Astrocyte (in vitro differentiated cells and primary cell): ENCODE measurements around the gene DNM1. TPM values are rescaled to one million over a fixed set of nuclear protein-coding genes. Genes with fewer than 3 reads are reported as not detected.
A peak's percentile ranks its signal among the peaks of the same experiment; 100 is the strongest.

Experiments
- DNase-seq: peaks from one replicate; pipeline ENCODE4 v3.0.0-alpha.2; 2010; ENCODE audit warnings: low read depth
- FAIRE-seq: peaks from 2 replicates; lab custom pipeline; 2011; peaks lifted over from hg19 to GRCh38; lab: Jason Lieb, UNC
- H2AFZ ChIP-seq: 2 replicates; pipeline ENCODE4 v1.6.0; 2012; ENCODE audit warnings: low read depth, low read length, inconsistent platforms
- H3K27ac ChIP-seq: 2 replicates; pipeline ENCODE4 v1.5.1; 2011; ENCODE audit warnings: low read depth, low read length, inconsistent platforms
- H3K27me3 ChIP-seq: 2 replicates; pipeline ENCODE4 v1.6.0; 2011; ENCODE audit warnings: low read length, inconsistent platforms; ENCODE audit not compliant: insufficient read depth
- H3K36me3 ChIP-seq: 2 replicates; pipeline ENCODE4 v1.5.1; 2011; ENCODE audit warnings: low read length, inconsistent platforms; ENCODE audit not compliant: insufficient read depth
- H3K4me1 ChIP-seq: 2 replicates; pipeline ENCODE4 v1.5.1; 2011; ENCODE audit warnings: low read length, inconsistent platforms; ENCODE audit not compliant: insufficient read depth
- H3K4me2 ChIP-seq: 2 replicates; pipeline ENCODE4 v1.6.0; 2012; ENCODE audit warnings: low read length, inconsistent platforms
- H3K4me3 ChIP-seq: 2 replicates; pipeline ENCODE4 v1.5.1; 2011; ENCODE audit warnings: low read depth, mild to moderate bottlenecking, low read length, inconsistent platforms; ENCODE audit not compliant: insufficient read depth
- H3K79me2 ChIP-seq: 2 replicates; pipeline ENCODE4 v1.6.0; 2012; ENCODE audit warnings: mild to moderate bottlenecking, low read length, inconsistent platforms; ENCODE audit not compliant: insufficient read depth
- H3K9ac ChIP-seq: 2 replicates; pipeline ENCODE4 v1.6.0; 2012; ENCODE audit warnings: mild to moderate bottlenecking, low read length, inconsistent platforms
- H3K9me3 ChIP-seq: 2 replicates; pipeline ENCODE4 v1.5.1; 2012; ENCODE audit warnings: low read depth, mild to moderate bottlenecking, low read length, inconsistent platforms; ENCODE audit not compliant: insufficient read depth
- H4K20me1 ChIP-seq: 2 replicates; pipeline ENCODE4 v1.6.0; 2012; ENCODE audit warnings: low read length, inconsistent platforms; ENCODE audit not compliant: insufficient read depth
- H3K27ac Mint-ChIP-seq: one replicate; pipeline ENCODE4 v1.8.0; 2021; ENCODE audit warnings: mild to moderate bottlenecking, mixed read lengths; ENCODE audit not compliant: unreplicated experiment
- H3K27me3 Mint-ChIP-seq: one replicate; pipeline ENCODE4 v1.8.0; 2021; ENCODE audit warnings: low read depth, mixed read lengths; ENCODE audit not compliant: unreplicated experiment
- H3K36me3 Mint-ChIP-seq: one replicate; pipeline ENCODE4 v1.8.0; 2021; ENCODE audit warnings: low read depth, mixed read lengths; ENCODE audit not compliant: unreplicated experiment
- H3K4me1 Mint-ChIP-seq: one replicate; pipeline ENCODE4 v1.8.0; 2021; ENCODE audit warnings: low read depth, mixed read lengths; ENCODE audit not compliant: unreplicated experiment
- H3K4me3 Mint-ChIP-seq: one replicate; pipeline ENCODE4 v1.8.0; 2021; ENCODE audit warnings: mild to moderate bottlenecking, moderate library complexity, mixed read lengths; ENCODE audit not compliant: unreplicated experiment
- H3K9me3 Mint-ChIP-seq: one replicate; pipeline ENCODE4 v1.8.0; 2021; ENCODE audit warnings: mild to moderate bottlenecking, mixed read lengths; ENCODE audit not compliant: unreplicated experiment
- CTCF ChIP-seq: IDR thresholded peaks from 2 replicates; pipeline ENCODE4 v1.5.1; 2011; ENCODE audit warnings: low read depth, mild to moderate bottlenecking, inconsistent platforms, low read length, moderate library complexity; ENCODE audit not compliant: insufficient read depth
- EZH2 ChIP-seq: IDR thresholded peaks from 2 replicates; pipeline ENCODE4 v1.6.1; 2012; ENCODE audit warnings: mild to moderate bottlenecking, low read length, inconsistent platforms; ENCODE audit not compliant: insufficient read depth
- total RNA-seq: library from RNA; stranded (reverse); gene quantifications from 2 replicates; pipeline ENCODE4 v1.2.1, GENCODE V29; 2021

Gene DNM1
- total RNA-seq, 1 donor from 2014 or later, result 29.7 TPM

DNA sequence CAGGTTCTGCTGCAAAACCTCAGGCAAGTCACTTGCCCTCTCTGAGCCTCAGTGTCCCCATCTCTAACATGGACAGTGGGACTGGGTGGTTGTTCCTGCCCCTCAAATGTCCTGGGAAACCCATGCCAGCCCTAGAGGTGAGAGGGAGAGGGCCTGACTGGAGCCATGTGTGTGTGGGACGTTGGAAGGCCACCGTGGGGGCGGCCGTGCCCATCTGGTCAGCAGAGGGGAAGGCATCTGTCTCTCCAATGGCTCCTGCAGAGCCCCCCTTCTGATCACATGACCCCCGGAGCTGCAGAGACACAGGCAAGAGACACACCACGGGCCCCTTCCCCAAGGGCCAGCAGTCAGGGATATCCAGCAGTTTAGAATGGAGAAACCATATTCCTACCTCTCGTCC, 1.7 kb downstream of the DNM1 start:
- Mint-ChIP-seq H3K4me3 (peak overlapping the region; percentile 83), H3K27ac (no peak overlapping the region), H3K4me1 (peaks cover 25% of the 10 kb centered on the region), H3K36me3 (peaks cover 2% of the 10 kb centered on the region), H3K9me3 (no peaks in the 10 kb centered on the region), H3K27me3 (no peaks in the 10 kb centered on the region)
- H3K9me3 ChIP-seq, result no peaks in the 10 kb centered on the region
- peaks cover 8% of the 10 kb centered on the region for H3K79me2 ChIP-seq
- H3K27me3 ChIP-seq, result no peaks in the 10 kb centered on the region
- no peaks in the 10 kb centered on the region for H3K36me3 ChIP-seq
- H3K4me2 ChIP-seq, result peak overlapping the region; percentile 97
- H2AFZ ChIP-seq, result no peak overlapping the region
- H3K9ac ChIP-seq, result peak overlapping the region; percentile 72
- peaks cover 21% of the 10 kb centered on the region for H3K4me1 ChIP-seq
- TF ChIP-seq EZH2 (no peak), CTCF (no peak)
- FAIRE-seq (no peak), DNase-seq (no peak)
- H3K4me3 ChIP-seq, result peak overlapping the region; percentile 73
- no peak overlapping the region for H3K27ac ChIP-seq
- H4K20me1 ChIP-seq, result peaks cover 12% of the 10 kb centered on the region

DNA sequence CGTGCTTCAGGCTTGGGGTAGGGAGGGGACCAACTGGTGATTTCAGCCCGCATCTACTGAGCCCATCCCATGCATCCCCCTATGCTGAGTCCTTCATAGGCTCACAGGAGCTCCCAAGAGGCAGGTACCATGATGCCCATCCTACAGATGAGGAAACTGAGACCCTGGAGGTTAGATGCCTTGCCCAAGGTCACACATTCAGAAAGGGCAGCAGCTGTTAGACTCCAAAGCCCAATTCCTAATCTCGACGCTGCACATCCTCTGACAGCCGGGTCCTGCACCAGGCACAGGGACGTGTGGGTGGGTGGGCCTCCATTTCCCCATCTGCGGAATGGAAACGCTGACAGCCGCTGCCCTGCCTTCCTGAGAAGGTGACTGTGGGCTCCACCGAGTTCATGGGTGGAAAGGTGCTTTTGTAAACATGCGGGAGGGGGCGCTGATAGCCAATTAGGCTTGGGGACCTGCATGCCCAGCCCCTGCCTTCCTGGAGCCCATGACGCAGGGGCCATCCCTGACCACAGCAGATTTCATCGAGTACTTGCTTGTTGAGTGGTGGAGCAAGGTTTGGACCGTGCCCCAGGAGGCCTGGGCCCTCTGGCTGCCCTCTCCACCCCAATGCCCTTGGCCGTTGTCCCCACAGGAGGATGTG, 2.2 kb downstream of the DNM1 start:
- Histone ChIP-seq H3K4me1 (peaks cover 21% of the 10 kb centered on the region), H2AFZ (no peak overlapping the region), H3K9ac (no peak overlapping the region), H3K4me3 (no peak overlapping the region), H3K4me2 (no peak overlapping the region), H4K20me1 (peaks cover 12% of the 10 kb centered on the region), H3K79me2 (peaks cover 8% of the 10 kb centered on the region), H3K9me3 (no peaks in the 10 kb centered on the region), H3K27ac (no peak overlapping the region), H3K27me3 (no peaks in the 10 kb centered on the region), H3K36me3 (no peaks in the 10 kb centered on the region)
- H3K4me3 Mint-ChIP-seq, result peak overlapping the region; percentile 54
- no peaks in the 10 kb centered on the region for H3K9me3 Mint-ChIP-seq
- peaks cover 2% of the 10 kb centered on the region for H3K36me3 Mint-ChIP-seq
- TF ChIP-seq CTCF (no peak), EZH2 (no peak)
- no peak for FAIRE-seq
- H3K4me1 Mint-ChIP-seq, result peaks cover 25% of the 10 kb centered on the region
- H3K27ac Mint-ChIP-seq, result no peak overlapping the region
- no peak for DNase-seq
- H3K27me3 Mint-ChIP-seq, result no peaks in the 10 kb centered on the region

DNA sequence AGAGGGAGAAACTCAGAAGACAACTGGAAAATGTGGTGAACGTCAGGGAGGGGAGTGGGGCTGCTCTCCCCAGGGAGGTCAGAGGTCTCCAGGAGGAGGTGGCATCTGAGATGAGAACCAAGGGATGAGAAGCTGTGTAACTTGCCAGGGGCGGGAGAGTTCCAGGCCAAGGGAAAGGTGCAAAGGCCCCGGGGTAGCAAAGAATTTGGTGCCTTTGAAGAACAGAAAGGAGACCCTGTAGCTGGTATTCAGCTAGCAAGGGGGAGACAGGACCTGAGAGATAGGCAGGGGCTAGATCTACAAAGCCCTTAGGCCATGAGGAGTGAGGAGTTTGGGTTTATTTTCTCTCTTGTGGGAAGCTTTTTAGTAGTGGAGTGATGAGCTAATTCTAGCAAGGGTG, 3.3 kb downstream of the DNM1 start:
- Mint-ChIP-seq H3K27me3 (no peaks in the 10 kb centered on the region), H3K4me3 (no peak overlapping the region), H3K36me3 (peaks cover 2% of the 10 kb centered on the region), H3K4me1 (peaks cover 27% of the 10 kb centered on the region), H3K27ac (no peak overlapping the region), H3K9me3 (no peaks in the 10 kb centered on the region)
- peaks cover 21% of the 10 kb centered on the region for H3K4me1 ChIP-seq
- TF ChIP-seq EZH2 (no peak), CTCF (no peak)
- H3K4me2 ChIP-seq, result no peak overlapping the region
- DNase-seq (no peak), FAIRE-seq (no peak)
- peaks cover 12% of the 10 kb centered on the region for H4K20me1 ChIP-seq
- H3K4me3 ChIP-seq, result no peak overlapping the region
- H3K9me3 ChIP-seq, result no peaks in the 10 kb centered on the region
- no peak overlapping the region for H3K27ac ChIP-seq
- no peak overlapping the region for H2AFZ ChIP-seq
- H3K9ac ChIP-seq, result no peak overlapping the region
- no peaks in the 10 kb centered on the region for H3K36me3 ChIP-seq
- peaks cover 8% of the 10 kb centered on the region for H3K79me2 ChIP-seq
- H3K27me3 ChIP-seq, result no peaks in the 10 kb centered on the region
